SU-DHL-6 (cell line): Measurements from ENCODE around the gene B4GALNT3.

Experiments used
- H2AFZ ChIP-seq: fragments of 200-600 bp; sonication (generic); 2 replicates; pipeline ENCODE4 v1.6.1; 2014; ENCODE audit warnings: low read depth, mild to moderate bottlenecking, moderate library complexity, mixed read lengths, antibody characterized with exemption, low read length; ENCODE audit not compliant: severe bottlenecking
- H3F3A ChIP-seq: fragments of 200-600 bp; shearing (Covaris generic); 2 replicates; pipeline ENCODE4 v1.6.0; 2016; ENCODE audit warnings: antibody characterized with exemption, mild to moderate bottlenecking; ENCODE audit not compliant: insufficient read depth
- H3K27ac ChIP-seq: fragments of 200-600 bp; sonication (generic); 2 replicates; pipeline ENCODE4 v1.5.1; 2016; ENCODE audit warnings: low read depth, mild to moderate bottlenecking, low read length, moderate library complexity, mixed read lengths
- H3K27me3 ChIP-seq: fragments of 200-600 bp; sonication (generic), shearing (Covaris generic); 2 replicates; pipeline ENCODE4 v1.6.0; 2014; ENCODE audit warnings: mild to moderate bottlenecking, low read length
- H3K36me3 ChIP-seq: fragments of 200-600 bp; sonication (generic); 2 replicates; pipeline ENCODE4 v1.6.1; 2014; ENCODE audit warnings: mild to moderate bottlenecking, low read length, mixed read lengths
- H3K4me2 ChIP-seq: fragments of 300-600, 200-600 bp; shearing (Covaris generic), sonication (generic); 2 replicates; pipeline ENCODE4 v1.6.0; 2014; ENCODE audit warnings: low read length, low read depth, mild to moderate bottlenecking; ENCODE audit not compliant: poor library complexity, severe bottlenecking
- H3K4me3 ChIP-seq: fragments of 200-600 bp; sonication (generic); 2 replicates; pipeline ENCODE4 v1.5.1; 2014; ENCODE audit warnings: antibody characterized with exemption, low read length, mild to moderate bottlenecking, mixed read lengths; ENCODE audit not compliant: insufficient read depth, poor library complexity, severe bottlenecking
- H3K79me2 ChIP-seq: fragments of 200-600 bp; sonication (generic); 2 replicates; pipeline ENCODE4 v1.6.1; 2014; ENCODE audit warnings: mild to moderate bottlenecking, low read length, moderate library complexity; ENCODE audit not compliant: insufficient read depth
- H3K9ac ChIP-seq: fragments of 200-600 bp; sonication (generic); 2 replicates; pipeline ENCODE4 v1.7.0; 2014; ENCODE audit warnings: mild to moderate bottlenecking, low read length
- H3K9me2 ChIP-seq: fragments of 200-600 bp; sonication (generic); replicated peaks from 2 replicates; pipeline ENCODE4 v1.6.1; 2014; ENCODE audit warnings: low read length; ENCODE audit not compliant: insufficient read depth
- H3K9me3 ChIP-seq: fragments of 200-600 bp; sonication (generic); 2 replicates; pipeline ENCODE4 v1.6.1; 2014; ENCODE audit warnings: low read length, mixed read lengths; ENCODE audit not compliant: insufficient read depth
- H4K20me1 ChIP-seq: fragments of 200-600 bp; sonication (generic); 2 replicates; pipeline ENCODE4 v1.6.1; 2014; ENCODE audit warnings: low read depth, mild to moderate bottlenecking, antibody characterized with exemption, low read length, moderate library complexity, mixed read lengths
- CTCF ChIP-seq: fragments of 200-600 bp; sonication (generic); IDR thresholded peaks from one replicate; pipeline ENCODE4 v1.5.1; 2017; ENCODE audit warnings: antibody characterized with exemption, mild to moderate bottlenecking, low read length, moderate library complexity; ENCODE audit not compliant: insufficient read depth, poor library complexity, severe bottlenecking
- EZH2phosphoT487 ChIP-seq: fragments of 200-600 bp; sonication (generic), shearing (Covaris generic); conservative IDR thresholded peaks from 2 replicates; pipeline ENCODE4 v1.6.1; 2018; ENCODE audit warnings: mild to moderate bottlenecking, antibody characterized with exemption, low read length, moderate library complexity, mixed read lengths

Gene B4GALNT3

GRCh38 chr12:599756-600155, 140.0 kb downstream of the B4GALNT3 start:
- H3K27me3 ChIP-seq, result no peaks in the 10 kb centered on the region
- H2AFZ ChIP-seq, result no peak overlapping the region
- no peak overlapping the region for H3K4me3 ChIP-seq
- no peaks in the 10 kb centered on the region for H4K20me1 ChIP-seq
- H3K27ac ChIP-seq, result no peak overlapping the region
- H3F3A ChIP-seq, result no peaks in the 10 kb centered on the region
- H3K9me2 ChIP-seq, result no peaks in the 10 kb centered on the region
- H3K79me2 ChIP-seq, result no peaks in the 10 kb centered on the region
- no peaks in the 10 kb centered on the region for H3K9me3 ChIP-seq
- H3K4me2 ChIP-seq, result no peak overlapping the region
- TF ChIP-seq CTCF, result no peak
- TF ChIP-seq EZH2phosphoT487, result no peak
- H3K9ac ChIP-seq, result no peak overlapping the region
- no peaks in the 10 kb centered on the region for H3K36me3 ChIP-seq

GRCh38 chr12:601976-602699, 142.4 kb downstream of the B4GALNT3 start:
- TF ChIP-seq CTCF (no peak), EZH2phosphoT487 (no peak)
- Histone ChIP-seq H3K79me2 (no peaks in the 10 kb centered on the region), H3F3A (no peaks in the 10 kb centered on the region)

GRCh38 chr12:602700-603068, 142.9 kb downstream of the B4GALNT3 start:
- no peaks in the 10 kb centered on the region for H3K9me2 ChIP-seq
- no peaks in the 10 kb centered on the region for H3K79me2 ChIP-seq
- TF ChIP-seq CTCF (no peak), EZH2phosphoT487 (no peak)
- H3K9ac ChIP-seq, result no peak overlapping the region
- no peaks in the 10 kb centered on the region for H3K36me3 ChIP-seq
- H3F3A ChIP-seq, result no peaks in the 10 kb centered on the region
- H3K27ac ChIP-seq, result no peak overlapping the region
- no peak overlapping the region for H3K4me3 ChIP-seq
- H3K27me3 ChIP-seq, result no peaks in the 10 kb centered on the region
- no peaks in the 10 kb centered on the region for H4K20me1 ChIP-seq
- H3K9me3 ChIP-seq, result no peaks in the 10 kb centered on the region
- no peak overlapping the region for H3K4me2 ChIP-seq
- no peak overlapping the region for H2AFZ ChIP-seq

More at GRCh38 chr12:601976-602699, 142.4 kb downstream of the B4GALNT3 start:
- Histone ChIP-seq H3K27me3 (no peaks in the 10 kb centered on the region), H3K4me3 (no peak overlapping the region), H3K27ac (no peak overlapping the region), H3K9ac (no peak overlapping the region), H3K4me2 (no peak overlapping the region), H3K9me2 (no peaks in the 10 kb centered on the region), H3K36me3 (no peaks in the 10 kb centered on the region), H4K20me1 (no peaks in the 10 kb centered on the region), H3K9me3 (no peaks in the 10 kb centered on the region), H2AFZ (no peak overlapping the region)
